ENCODE data around the gene TIGAR.

DNA sequence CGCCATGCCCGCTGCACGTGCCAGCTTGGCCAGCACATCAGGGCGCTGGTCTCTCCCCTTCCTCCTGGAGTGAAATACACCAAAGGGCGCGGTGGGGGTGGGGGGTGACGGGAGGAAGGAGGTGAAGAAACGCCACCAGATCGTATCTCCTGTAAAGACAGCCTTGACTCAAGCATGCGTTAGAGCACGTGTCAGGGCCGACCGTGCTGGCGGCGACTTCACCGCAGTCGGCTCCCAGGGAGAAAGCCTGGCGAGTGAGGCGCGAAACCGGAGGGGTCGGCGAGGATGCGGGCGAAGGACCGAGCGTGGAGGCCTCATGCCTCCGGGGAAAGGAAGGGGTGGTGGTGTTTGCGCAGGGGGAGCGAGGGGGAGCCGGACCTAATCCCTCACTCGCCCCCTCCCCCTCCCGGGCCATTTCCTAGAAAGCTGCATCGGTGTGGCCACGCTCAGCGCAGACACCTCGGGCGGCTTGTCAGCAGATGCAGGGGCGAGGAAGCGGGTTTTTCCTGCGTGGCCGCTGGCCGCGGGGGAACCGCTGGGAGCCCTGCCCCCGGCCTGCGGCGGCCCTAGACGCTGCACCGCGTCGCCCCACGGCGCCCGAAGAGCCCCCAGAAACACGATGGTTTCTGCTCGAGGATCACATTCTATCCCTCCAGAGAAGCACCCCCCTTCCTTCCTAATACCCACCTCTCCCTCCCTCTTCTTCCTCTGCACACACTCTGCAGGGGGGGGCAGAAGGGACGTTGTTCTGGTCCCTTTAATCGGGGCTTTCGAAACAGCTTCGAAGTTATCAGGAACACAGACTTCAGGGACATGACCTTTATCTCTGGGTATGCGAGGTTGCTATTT, 48.4 kb upstream of the TIGAR start:
- TF ChIP-seq, protein P1, sequence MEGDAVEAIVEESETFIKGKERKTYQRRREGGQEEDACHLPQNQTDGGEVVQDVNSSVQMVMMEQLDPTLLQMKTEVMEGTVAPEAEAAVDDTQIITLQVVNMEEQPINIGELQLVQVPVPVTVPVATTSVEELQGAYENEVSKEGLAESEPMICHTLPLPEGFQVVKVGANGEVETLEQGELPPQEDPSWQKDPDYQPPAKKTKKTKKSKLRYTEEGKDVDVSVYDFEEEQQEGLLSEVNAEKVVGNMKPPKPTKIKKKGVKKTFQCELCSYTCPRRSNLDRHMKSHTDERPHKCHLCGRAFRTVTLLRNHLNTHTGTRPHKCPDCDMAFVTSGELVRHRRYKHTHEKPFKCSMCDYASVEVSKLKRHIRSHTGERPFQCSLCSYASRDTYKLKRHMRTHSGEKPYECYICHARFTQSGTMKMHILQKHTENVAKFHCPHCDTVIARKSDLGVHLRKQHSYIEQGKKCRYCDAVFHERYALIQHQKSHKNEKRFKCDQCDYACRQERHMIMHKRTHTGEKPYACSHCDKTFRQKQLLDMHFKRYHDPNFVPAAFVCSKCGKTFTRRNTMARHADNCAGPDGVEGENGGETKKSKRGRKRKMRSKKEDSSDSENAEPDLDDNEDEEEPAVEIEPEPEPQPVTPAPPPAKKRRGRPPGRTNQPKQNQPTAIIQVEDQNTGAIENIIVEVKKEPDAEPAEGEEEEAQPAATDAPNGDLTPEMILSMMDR (conservative IDR thresholded peaks at IDR 0.05; ENCODE audit: low read depth, low read length): no peak
- no peak for TF ChIP-seq EZH2 (IDR thresholded peaks at IDR 0.05; ENCODE audit: low read length, unreplicated experiment)

Data from PC-3 (cell line).